Measurements from ENCODE around the gene PPFIA1. TPM values are rescaled to one million over a fixed set of nuclear protein-coding genes. Genes with fewer than 3 reads are reported as not detected.

Gene PPFIA1
- total RNA-seq, 4 donors from 2014 or later: 50.9 to 57.9 (median 54.6) TPM

- Histone ChIP-seq H3K9me3 (no peaks in the 10 kb centered on the region), H3K27ac (no peak overlapping the region), H3K36me3 (peaks cover 57 to 67% of the 10 kb centered on the region in 2 donors), H3K4me3 (replicated peaks in 1 of 3) (no peak overlapping the region), H3K27me3 (no peaks in the 10 kb centered on the region), H3K4me1 (no peaks in the 10 kb centered on the region)
- intact Hi-C loops (cut with DNase I): no loop called here
- TF ChIP-seq, protein P1, sequence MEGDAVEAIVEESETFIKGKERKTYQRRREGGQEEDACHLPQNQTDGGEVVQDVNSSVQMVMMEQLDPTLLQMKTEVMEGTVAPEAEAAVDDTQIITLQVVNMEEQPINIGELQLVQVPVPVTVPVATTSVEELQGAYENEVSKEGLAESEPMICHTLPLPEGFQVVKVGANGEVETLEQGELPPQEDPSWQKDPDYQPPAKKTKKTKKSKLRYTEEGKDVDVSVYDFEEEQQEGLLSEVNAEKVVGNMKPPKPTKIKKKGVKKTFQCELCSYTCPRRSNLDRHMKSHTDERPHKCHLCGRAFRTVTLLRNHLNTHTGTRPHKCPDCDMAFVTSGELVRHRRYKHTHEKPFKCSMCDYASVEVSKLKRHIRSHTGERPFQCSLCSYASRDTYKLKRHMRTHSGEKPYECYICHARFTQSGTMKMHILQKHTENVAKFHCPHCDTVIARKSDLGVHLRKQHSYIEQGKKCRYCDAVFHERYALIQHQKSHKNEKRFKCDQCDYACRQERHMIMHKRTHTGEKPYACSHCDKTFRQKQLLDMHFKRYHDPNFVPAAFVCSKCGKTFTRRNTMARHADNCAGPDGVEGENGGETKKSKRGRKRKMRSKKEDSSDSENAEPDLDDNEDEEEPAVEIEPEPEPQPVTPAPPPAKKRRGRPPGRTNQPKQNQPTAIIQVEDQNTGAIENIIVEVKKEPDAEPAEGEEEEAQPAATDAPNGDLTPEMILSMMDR (IDR thresholded peaks at IDR 0.05): no peak
- TF ChIP-seq POLR2A (IDR thresholded peaks at IDR 0.05): no peak
- 92 to 93% methylated on average over 33 to 34 of the region's 34 CpGs for WGBS, 2 donors
- no peak for DNase-seq
Observed at GRCh38 chr11:70423523-70424505, 153.3 kb downstream of the PPFIA1 start.

- H3K4me3 ChIP-seq (replicated peaks in 1 of 3): no peak overlapping the region
- TF ChIP-seq, protein P1 (IDR thresholded peaks at IDR 0.05): no peak
- TF ChIP-seq POLR2A (IDR thresholded peaks at IDR 0.05): no peak
- DNase-seq: no peak
- no peaks in the 10 kb centered on the region for H3K9me3 ChIP-seq
- intact Hi-C loops (cut with DNase I): no loop called here
- H3K27me3 ChIP-seq: no peaks in the 10 kb centered on the region
- H3K4me1 ChIP-seq: no peaks in the 10 kb centered on the region
- H3K27ac ChIP-seq: no peak overlapping the region
- H3K36me3 ChIP-seq: peaks cover 64 to 72% of the 10 kb centered on the region in 2 donors
- WGBS, 2 donors: 90 to 94% methylated on average over 13 to 14 of the region's 14 CpGs
Observed at GRCh38 chr11:70424765-70425344, 154.4 kb downstream of the PPFIA1 start.

GRCh38 chr11:70427436-70427835 lies 156.9 kb downstream of the PPFIA1 start:
- no peak overlapping the region for H3K4me3 ChIP-seq (replicated peaks in 1 of 3)
- DNase-seq: no peak
- no peaks in the 10 kb centered on the region for H3K27me3 ChIP-seq
- no peaks in the 10 kb centered on the region for H3K9me3 ChIP-seq
- H3K27ac ChIP-seq: no peak overlapping the region
- TF ChIP-seq, protein P1 (IDR thresholded peaks at IDR 0.05): no peak
- no peak for TF ChIP-seq POLR2A (IDR thresholded peaks at IDR 0.05)
- WGBS, 2 donors: 93% methylated on average over 11 of the region's 11 CpGs
- peaks cover 66 to 76% of the 10 kb centered on the region in 2 donors for H3K36me3 ChIP-seq
- intact Hi-C loops (cut with DNase I): no loop called here
- H3K4me1 ChIP-seq: no peaks in the 10 kb centered on the region

DNA sequence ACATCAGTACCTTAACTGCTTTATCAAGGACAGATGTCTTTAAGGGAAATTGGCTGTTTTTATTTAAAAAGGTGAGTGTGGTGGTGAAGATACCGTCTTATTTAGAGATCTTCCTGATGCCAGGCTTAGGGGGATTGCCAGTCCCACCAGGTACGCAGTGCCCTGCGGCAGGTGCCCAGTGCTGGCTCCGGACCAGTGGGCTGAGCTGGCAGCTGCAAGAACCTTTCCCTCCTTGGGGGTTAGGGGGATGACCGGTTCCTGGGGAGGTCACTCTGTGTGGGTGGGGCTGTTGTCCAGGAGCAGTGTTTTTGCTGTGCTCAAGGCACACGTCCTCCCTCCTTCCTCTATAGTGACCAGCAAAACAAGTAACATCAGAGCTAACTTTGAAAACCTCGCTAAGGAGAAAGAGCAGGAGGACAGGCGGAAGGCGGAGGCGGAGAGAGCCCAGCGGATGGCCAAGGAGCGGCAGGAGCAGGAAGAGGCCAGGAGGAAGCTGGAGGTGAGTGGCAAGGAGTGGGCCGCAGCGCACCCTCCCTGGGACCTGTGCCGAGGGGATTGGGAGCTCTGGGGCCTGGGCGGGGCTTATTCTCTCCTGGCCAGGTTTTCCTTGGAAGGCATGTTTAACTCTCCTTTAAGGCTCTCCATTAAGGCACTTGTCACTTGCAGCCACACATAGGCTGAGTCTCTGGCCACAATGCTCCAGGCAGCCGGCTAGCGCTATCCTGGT lies 158.4 kb downstream of the PPFIA1 start:
- TF ChIP-seq, protein P1 (IDR thresholded peaks at IDR 0.05): no peak
- TF ChIP-seq POLR2A (IDR thresholded peaks at IDR 0.05): no peak
- Histone ChIP-seq H3K27me3 (no peaks in the 10 kb centered on the region), H3K36me3 (peaks cover 68 to 76% of the 10 kb centered on the region in 2 donors), H3K4me1 (no peaks in the 10 kb centered on the region), H3K27ac (no peak overlapping the region), H3K4me3 (replicated peaks in 1 of 3) (no peak overlapping the region), H3K9me3 (no peaks in the 10 kb centered on the region)
- DNase-seq: no peak
- WGBS, 2 donors: 94 to 95% methylated on average over 18 of the region's 18 CpGs
- intact Hi-C loops (cut with DNase I): no loop called here
